PFSK-1 (cell line): ENCODE results near the gene LTA4H.

Source experiments
- FOXP2 ChIP-seq: optimal IDR thresholded peaks from 2 replicates; pipeline ENCODE3; 2011; ENCODE audit warnings: borderline replicate concordance, control low read depth, inconsistent platforms; ENCODE audit not compliant: insufficient read depth; ENCODE audit errors: extremely low read length, extremely low read depth
- POLR2AphosphoS5 ChIP-seq: IDR thresholded peaks from 2 replicates; pipeline ENCODE4 v1.6.1; 2012; ENCODE audit warnings: low read depth, mild to moderate bottlenecking, control low read depth, low read length, moderate library complexity
- REST ChIP-seq, 2 experiments: IDR thresholded peaks; 2 replicates each; pipeline versions ENCODE4 v1.6.1 to v1.8.0; 2011 to 2012; ENCODE audit warnings: low read depth in 2 of 2, low read length in 2 of 2, control low read depth in 1 of 2, inconsistent platforms in 1 of 2, mild to moderate bottlenecking in 1 of 2, moderate library complexity in 1 of 2; ENCODE audit not compliant: insufficient read depth in 1 of 2
- SIN3A ChIP-seq: IDR thresholded peaks from 2 replicates; pipeline ENCODE4 v1.6.1; 2012; ENCODE audit warnings: mild to moderate bottlenecking, low read length, moderate library complexity, borderline replicate concordance; ENCODE audit not compliant: insufficient read depth
- TAF1 ChIP-seq: IDR thresholded peaks from 2 replicates; pipeline ENCODE4 v1.6.1; 2012; ENCODE audit warnings: low read length, control low read depth, borderline replicate concordance; ENCODE audit not compliant: insufficient read depth

Gene LTA4H

GRCh38 chr12:96056646-96057455 is 21.5 kb upstream of the LTA4H start:
- no peak for TF ChIP-seq TAF1
- TF ChIP-seq REST (IDR thresholded peaks at IDR 0.05; ENCODE audit: insufficient read depth in 1 of 2, low read depth in 2 of 2, low read length in 2 of 2), result no peak
- TF ChIP-seq FOXP2, result no peak
- no peak for TF ChIP-seq SIN3A
- TF ChIP-seq POLR2AphosphoS5, result no peak

GRCh38 chr12:96054244-96054610 is 18.8 kb upstream of the LTA4H start:
- no peak for TF ChIP-seq SIN3A

- TF ChIP-seq TAF1 (no peak), POLR2AphosphoS5 (no peak), REST (IDR thresholded peaks at IDR 0.05; ENCODE audit: insufficient read depth in 1 of 2, low read depth in 2 of 2, low read length in 2 of 2) (no peak), SIN3A (no peak), FOXP2 (no peak)
Measured at GRCh38 chr12:96053476-96054243, 18.3 kb upstream of the LTA4H start.

- TF ChIP-seq FOXP2, result no peak
- TF ChIP-seq REST (IDR thresholded peaks at IDR 0.05; ENCODE audit: insufficient read depth in 1 of 2, low read depth in 2 of 2, low read length in 2 of 2), result no peak
- TF ChIP-seq POLR2AphosphoS5, result no peak
- TF ChIP-seq SIN3A, result no peak
- TF ChIP-seq TAF1, result no peak
Measured at GRCh38 chr12:96051756-96052485, 16.5 kb upstream of the LTA4H start.

GRCh38 chr12:96050139-96050538 is 14.8 kb upstream of the LTA4H start:
- no peak for TF ChIP-seq FOXP2
- TF ChIP-seq POLR2AphosphoS5, result no peak
- no peak for TF ChIP-seq TAF1
- no peak for TF ChIP-seq SIN3A
- no peak for TF ChIP-seq REST (IDR thresholded peaks at IDR 0.05; ENCODE audit: insufficient read depth in 1 of 2, low read depth in 2 of 2, low read length in 2 of 2)
